T-helper 2 cell treated with Interferon-gamma antibody and Interleukin-4, amounts not matched to agents 5 μg/mL and 100 μg/mL, for 36 hours (primary cell): ENCODE results near the gene RABGGTB.
"Not testable (repeated sequence)": the region's sequence is repeated elsewhere in the genome, so short reads cannot be mapped to it uniquely, and the experiment has no call there.

Experiments used
- DNase-seq: peaks from one replicate; pipeline ENCODE4 v3.0.0; 2021; ENCODE audit warnings: low spot score
- H3K27ac Mint-ChIP-seq: one replicate; pipeline ENCODE4 v1.8.0; 2021; ENCODE audit warnings: mild to moderate bottlenecking, mixed read lengths
- H3K27me3 Mint-ChIP-seq: one replicate; pipeline ENCODE4 v1.8.0; 2021; ENCODE audit warnings: low read depth, mixed read lengths
- H3K36me3 Mint-ChIP-seq: one replicate; pipeline ENCODE4 v1.8.0; 2021; ENCODE audit warnings: low read depth, mixed read lengths
- H3K4me1 Mint-ChIP-seq: one replicate; pipeline ENCODE4 v1.8.0; 2021; ENCODE audit warnings: low read depth, mixed read lengths
- H3K4me3 Mint-ChIP-seq: one replicate; pipeline ENCODE4 v1.8.0; 2022; ENCODE audit warnings: mild to moderate bottlenecking, moderate library complexity, mixed read lengths
- H3K9me3 Mint-ChIP-seq: one replicate; pipeline ENCODE4 v1.8.0; 2021; ENCODE audit warnings: mixed read lengths

The RABGGTB gene

GRCh38 chr1:75785320-75785982, 605 bp upstream of the RABGGTB start:
- no peak for DNase-seq
- H3K27ac Mint-ChIP-seq: peak overlapping the region; percentile 99
- H3K4me1 Mint-ChIP-seq: peaks cover 30% of the 10 kb centered on the region
- peak overlapping the region; percentile 99 for H3K4me3 Mint-ChIP-seq
- H3K36me3 Mint-ChIP-seq: peaks cover 43% of the 10 kb centered on the region
- peaks cover 9% of the 10 kb centered on the region for H3K27me3 Mint-ChIP-seq
- H3K9me3 Mint-ChIP-seq: peaks cover 3% of the 10 kb centered on the region

DNA sequence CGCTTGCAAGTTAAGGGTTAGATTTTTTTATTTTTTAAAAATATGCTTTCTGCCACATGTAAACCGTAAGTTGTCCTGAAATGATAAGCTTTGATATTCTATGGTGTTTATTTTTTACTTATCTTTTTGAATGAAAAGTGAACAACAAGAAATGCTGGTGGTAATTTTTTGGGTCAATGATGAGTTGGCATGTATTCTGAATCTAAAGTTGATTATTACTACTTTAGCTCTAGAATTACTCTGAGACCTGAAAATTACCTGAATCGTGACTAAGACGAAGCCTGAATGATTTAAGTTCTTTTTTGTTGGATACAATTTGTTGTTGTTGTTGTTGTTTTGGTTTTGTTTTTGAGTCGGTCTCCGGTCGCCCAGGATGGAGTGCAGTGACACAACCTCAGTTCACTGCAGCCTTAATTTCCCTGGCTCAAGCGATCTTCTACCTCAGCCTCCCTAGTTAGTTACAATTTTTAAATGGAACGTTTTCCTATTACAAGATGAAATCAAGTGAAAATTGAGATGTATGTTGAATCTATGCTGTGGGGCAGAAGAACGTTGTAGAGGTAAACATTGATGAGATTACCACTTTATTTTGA, 941 bp downstream of the RABGGTB start:
- no peaks in the 10 kb centered on the region for H3K9me3 Mint-ChIP-seq
- no peaks in the 10 kb centered on the region for H3K27me3 Mint-ChIP-seq
- peak overlapping the region; percentile 99 for H3K4me3 Mint-ChIP-seq
- H3K27ac Mint-ChIP-seq: peak overlapping the region; percentile 99
- H3K4me1 Mint-ChIP-seq: peaks cover 41% of the 10 kb centered on the region
- peaks cover 58% of the 10 kb centered on the region for H3K36me3 Mint-ChIP-seq
- no peak for DNase-seq

GRCh38 chr1:75787524-75787923, 1.5 kb downstream of the RABGGTB start:
- no peak for DNase-seq
- no peaks in the 10 kb centered on the region for H3K27me3 Mint-ChIP-seq
- H3K27ac Mint-ChIP-seq: peak overlapping the region; percentile 99
- peak overlapping the region; percentile 99 for H3K4me3 Mint-ChIP-seq
- H3K36me3 Mint-ChIP-seq: peaks cover 62% of the 10 kb centered on the region
- H3K4me1 Mint-ChIP-seq: peaks cover 45% of the 10 kb centered on the region
- no peaks in the 10 kb centered on the region for H3K9me3 Mint-ChIP-seq

DNA sequence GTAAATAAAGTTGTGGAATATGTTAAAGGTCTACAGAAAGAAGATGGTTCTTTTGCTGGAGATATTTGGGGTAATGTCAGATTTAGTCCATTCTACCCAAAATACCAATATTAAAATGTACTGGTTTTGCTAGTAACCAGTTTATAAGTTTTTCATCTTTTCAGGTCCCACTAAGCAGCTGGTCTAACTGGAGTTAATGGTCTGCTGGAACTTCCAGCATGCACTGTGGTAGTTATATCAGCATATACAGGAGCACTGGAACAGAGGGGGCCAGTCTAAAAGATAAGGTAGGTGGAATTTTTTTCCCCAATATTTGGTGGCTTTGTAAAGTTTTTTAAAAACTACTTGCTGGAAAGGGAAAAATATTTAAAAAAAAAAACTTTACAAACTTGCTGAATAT, 3.9 kb downstream of the RABGGTB start:
- no peak for DNase-seq
- H3K4me3 Mint-ChIP-seq: peak overlapping the region; percentile 99

GRCh38 chr1:75791022-75791421, 5.0 kb downstream of the RABGGTB start:
- Mint-ChIP-seq H3K27me3 (no peaks in the 10 kb centered on the region), H3K4me1 (peaks cover 40% of the 10 kb centered on the region), H3K4me3 (peak overlapping the region; percentile 73), H3K36me3 (peaks cover 84% of the 10 kb centered on the region), H3K27ac (peak overlapping the region; percentile 20), H3K9me3 (no peaks in the 10 kb centered on the region)
- no peak for DNase-seq

More for the DNA sequence above, 3.9 kb downstream of the RABGGTB start:
- peaks cover 80% of the 10 kb centered on the region for H3K36me3 Mint-ChIP-seq
- no peaks in the 10 kb centered on the region for H3K27me3 Mint-ChIP-seq
- H3K27ac Mint-ChIP-seq: no peak overlapping the region
- no peaks in the 10 kb centered on the region for H3K9me3 Mint-ChIP-seq
- H3K4me1 Mint-ChIP-seq: peaks cover 44% of the 10 kb centered on the region

DNA sequence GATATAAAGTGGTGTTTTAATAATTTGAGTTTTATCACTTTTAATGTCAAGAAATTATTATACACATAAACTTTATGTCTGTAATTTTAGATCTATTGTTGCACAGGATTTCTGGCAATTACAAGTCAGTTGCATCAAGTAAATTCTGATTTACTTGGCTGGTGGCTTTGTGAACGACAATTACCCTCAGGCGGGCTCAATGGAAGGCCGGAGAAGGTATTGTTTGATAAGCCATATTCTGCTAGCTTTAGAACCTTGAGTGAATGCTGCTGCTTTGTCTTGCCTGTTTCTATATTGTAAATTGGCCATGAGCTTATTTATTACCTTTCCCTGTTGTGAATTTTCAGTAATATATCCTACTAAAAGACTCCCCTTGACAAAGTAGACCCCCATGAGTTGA, 6.0 kb downstream of the RABGGTB start:
- no peak overlapping the region for H3K27ac Mint-ChIP-seq
- peaks cover 37% of the 10 kb centered on the region for H3K4me1 Mint-ChIP-seq
- no peak for DNase-seq
- no peaks in the 10 kb centered on the region for H3K27me3 Mint-ChIP-seq
- H3K9me3 Mint-ChIP-seq: no peaks in the 10 kb centered on the region
- H3K4me3 Mint-ChIP-seq: no peak overlapping the region
- H3K36me3 Mint-ChIP-seq: peaks cover 84% of the 10 kb centered on the region

DNA sequence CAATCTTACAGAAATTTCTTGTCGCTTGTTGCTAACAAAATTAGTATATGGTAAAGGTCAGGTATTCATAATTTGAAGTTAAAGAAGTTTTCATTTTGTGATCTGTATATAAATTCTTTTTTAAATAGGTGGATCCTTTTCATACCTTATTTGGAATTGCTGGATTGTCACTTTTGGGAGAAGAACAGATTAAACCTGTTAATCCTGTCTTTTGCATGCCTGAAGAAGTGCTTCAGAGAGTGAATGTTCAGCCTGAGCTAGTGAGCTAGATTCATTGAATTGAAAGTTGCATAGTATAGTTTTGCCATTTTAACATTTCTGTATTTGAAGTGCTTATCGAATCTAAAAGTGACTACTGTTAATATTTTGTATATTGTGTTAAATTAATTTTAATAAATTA, 8.3 kb downstream of the RABGGTB start:
- Mint-ChIP-seq H3K27me3 (no peaks in the 10 kb centered on the region), H3K4me1 (peaks cover 24% of the 10 kb centered on the region), H3K36me3 (peaks cover 77% of the 10 kb centered on the region), H3K9me3 (no peaks in the 10 kb centered on the region), H3K4me3 (no peak overlapping the region), H3K27ac (no peak overlapping the region)
- no peak for DNase-seq

- H3K4me3 Mint-ChIP-seq: no peak overlapping the region
- no peak for DNase-seq
- no peaks in the 10 kb centered on the region for H3K27me3 Mint-ChIP-seq
Observed at GRCh38 chr1:75795703-75796193, 9.7 kb downstream of the RABGGTB start.

DNA sequence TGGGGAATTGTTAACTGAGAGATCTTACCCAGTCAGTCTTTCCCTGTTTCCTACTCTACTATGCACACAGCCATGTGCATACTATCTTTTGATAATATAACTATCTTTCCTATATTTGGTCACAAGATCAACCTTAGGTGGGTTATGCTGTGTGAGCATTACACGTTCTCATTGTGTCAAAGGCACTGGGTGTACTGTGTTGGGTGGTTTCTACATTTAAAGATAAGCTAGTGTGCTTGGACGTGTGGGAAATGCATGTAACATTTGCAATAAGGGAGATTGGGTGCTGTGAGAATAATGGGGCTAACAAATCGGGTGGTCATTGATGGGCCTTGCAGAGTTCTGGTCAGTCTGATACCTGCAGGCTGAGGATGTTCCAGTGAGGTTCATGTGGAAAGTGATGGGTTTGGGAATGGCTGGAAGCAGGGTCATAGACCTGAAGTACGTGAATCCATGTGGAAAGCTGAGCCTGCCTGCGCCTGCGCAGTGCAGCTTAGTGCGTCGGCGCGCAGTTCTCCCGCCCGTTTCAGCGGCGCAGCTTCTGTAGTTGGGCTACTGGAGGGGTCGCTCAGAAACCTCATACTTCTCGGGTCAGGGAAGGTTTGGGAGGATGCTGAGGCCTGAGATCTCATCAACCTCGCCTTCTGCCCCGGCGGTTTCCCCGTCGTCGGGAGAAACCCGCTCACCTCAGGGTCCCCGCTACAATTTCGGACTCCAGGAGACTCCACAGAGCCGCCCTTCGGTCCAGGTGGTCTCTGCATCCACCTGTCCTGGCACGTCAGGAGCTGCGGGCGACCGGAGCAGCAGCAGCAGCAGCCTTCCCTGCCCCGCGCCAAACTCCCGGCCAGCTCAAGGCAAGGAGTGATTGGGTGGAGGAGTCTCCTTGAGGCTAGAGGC, 10.6 kb downstream of the RABGGTB start, which contains the start of gene MSH4:
MSH4 (plus strand) TSS at position 507 of the 897 bp plus-strand sequence; CDS start at position 611, 104 bp downstream.
- Mint-ChIP-seq H3K36me3 (peaks cover 58% of the 10 kb centered on the region), H3K27ac (no peak within 1 kb of the TSS), H3K4me3 (no peak within 1 kb of the TSS), H3K4me1 (peaks cover 6% of the 10 kb centered on the region), H3K9me3 (no peaks in the 10 kb centered on the region), H3K27me3 (no peaks in the 10 kb centered on the region)
- DNase-seq: no peak

More at GRCh38 chr1:75795703-75796193, 9.7 kb downstream of the RABGGTB start:
- H3K36me3 Mint-ChIP-seq: peaks cover 66% of the 10 kb centered on the region
- no peak overlapping the region for H3K27ac Mint-ChIP-seq
- no peaks in the 10 kb centered on the region for H3K9me3 Mint-ChIP-seq
- H3K4me1 Mint-ChIP-seq: peaks cover 13% of the 10 kb centered on the region

GRCh38 chr1:75797273-75797588, 11.2 kb downstream of the RABGGTB start:
- Mint-ChIP-seq H3K9me3 (no peaks in the 10 kb centered on the region), H3K4me1 (peaks cover 4% of the 10 kb centered on the region), H3K36me3 (peaks cover 53% of the 10 kb centered on the region), H3K27ac (no peak overlapping the region), H3K4me3 (no peak overlapping the region), H3K27me3 (no peaks in the 10 kb centered on the region)
- DNase-seq: no peak

GRCh38 chr1:75797606-75798216, 11.7 kb downstream of the RABGGTB start:
- H3K9me3 Mint-ChIP-seq: no peaks in the 10 kb centered on the region
- no peaks in the 10 kb centered on the region for H3K27me3 Mint-ChIP-seq
- H3K36me3 Mint-ChIP-seq: peaks cover 48% of the 10 kb centered on the region
- H3K4me1 Mint-ChIP-seq: no peaks in the 10 kb centered on the region
- H3K4me3 Mint-ChIP-seq: no peak overlapping the region
- no peak overlapping the region for H3K27ac Mint-ChIP-seq
- no peak for DNase-seq

- H3K27me3 Mint-ChIP-seq: not testable (repeated sequence)
Observed at GRCh38 chr1:75801480-75801879, 15.4 kb downstream of the RABGGTB start.

DNA sequence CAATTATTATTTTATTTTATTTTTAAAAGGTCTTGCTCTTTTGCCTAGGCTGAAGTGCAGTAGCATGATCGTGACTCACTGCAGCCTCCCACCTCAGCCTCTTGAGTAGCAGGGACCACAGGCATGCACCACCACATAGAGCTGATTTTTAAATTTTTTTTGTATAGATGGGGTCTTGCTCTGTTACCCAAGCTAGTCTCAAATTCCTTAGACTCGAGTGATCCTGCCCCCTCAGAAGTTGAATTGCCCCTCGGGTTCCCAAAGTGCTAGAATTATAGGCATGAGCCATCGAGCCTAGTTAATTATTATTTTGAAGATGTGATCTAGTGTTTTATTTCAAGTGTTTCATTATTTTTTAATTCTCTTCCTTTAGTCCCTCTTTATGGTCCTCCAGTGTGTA, 22.9 kb downstream of the RABGGTB start:
- H3K4me1 Mint-ChIP-seq: no peaks in the 10 kb centered on the region
- H3K36me3 Mint-ChIP-seq: no peaks in the 10 kb centered on the region
- no peaks in the 10 kb centered on the region for H3K27me3 Mint-ChIP-seq
- no peaks in the 10 kb centered on the region for H3K9me3 Mint-ChIP-seq
- no peak overlapping the region for H3K27ac Mint-ChIP-seq
- DNase-seq: no peak
- no peak overlapping the region for H3K4me3 Mint-ChIP-seq

More at GRCh38 chr1:75801480-75801879, 15.4 kb downstream of the RABGGTB start:
- H3K27ac Mint-ChIP-seq, H3K4me1 Mint-ChIP-seq, H3K9me3 Mint-ChIP-seq, H3K4me3 Mint-ChIP-seq, DNase-seq: not testable (repeated sequence)
- H3K36me3 Mint-ChIP-seq: peaks cover 22% of the 10 kb centered on the region
